HepG2 (cell line): ENCODE measurements around the gene PCGF2. TPM values are rescaled to one million over a fixed set of nuclear protein-coding genes. Genes with fewer than 3 reads are reported as not detected.
A peak's percentile ranks its signal among the peaks of the same experiment; 100 is the strongest.

Experiments used
- ATAC-seq: fragments of 200-7000 bp; cut with Tn5 transposase; 3 replicates; pipeline ENCODE4 v1.9.1; 2020; ENCODE audit warnings: mild to moderate bottlenecking, moderate library complexity
- BruUV-seq: library from RNA; stranded (reverse); fragments of 400-500 nt; replicated peaks from 2 replicates; lab custom pipeline; 2021; lab: Mats Ljungman, UMichigan
- CTCF ChIA-PET: fragments of 300-600 bp; formaldehyde crosslinking; extraction: SDS; loops from one replicate; lab custom pipeline; 2021; ENCODE audit warnings: low total read pairs, inconsistent platforms, low intra/inter-chr PET ratio; lab: Yijun Ruan, JAX
- POLR2A ChIA-PET: fragments of 350-600 bp; sonication (Branson Sonifier 250); formaldehyde crosslinking; loops from one replicate; lab custom pipeline; 2020; ENCODE audit warnings: antibody characterized with exemption, inconsistent platforms; lab: Yijun Ruan, JAX
- DNase-seq: peaks from one replicate; pipeline ENCODE4 v3.0.0-alpha.2; 2015; ENCODE audit warnings: low spot score
- FAIRE-seq: peaks from 3 replicates; lab custom pipeline; 2011; peaks lifted over from hg19 to GRCh38; lab: Jason Lieb, UNC
- H2AFZ ChIP-seq: one replicate; pipeline ENCODE4 v1.6.1; 2011; ENCODE audit warnings: low read length, inconsistent platforms
- H3K27ac ChIP-seq: fragments of 300-600 bp; 3 replicates; pipeline ENCODE4 v1.8.0; 2011; ENCODE audit warnings: mixed run types, mild to moderate bottlenecking, mixed read lengths, low read length, inconsistent platforms; ENCODE audit not compliant: insufficient read depth; ENCODE audit errors: extremely low read length
- H3K27me3 ChIP-seq, 2 experiments: fragments of 200-600 bp in 1 of 2; 2 replicates in 1 of 2; 3 replicates in 1 of 2; pipeline versions ENCODE4 v1.6.0 to v1.8.0; 2011; ENCODE audit warnings: low read length in 2 of 2, mild to moderate bottlenecking in 2 of 2, moderate library complexity in 2 of 2, inconsistent platforms in 1 of 2; ENCODE audit not compliant: insufficient read depth in 2 of 2, control insufficient read depth in 1 of 2
- H3K36me3 ChIP-seq, 2 experiments: fragments of 200-600 bp in 1 of 2; replicated peaks in 1 of 2; 2 replicates in 1 of 2; 3 replicates in 1 of 2; pipeline versions ENCODE4 v1.5.1 to v1.8.0; 2011; ENCODE audit warnings: low read length in 2 of 2, inconsistent platforms in 1 of 2; ENCODE audit not compliant: insufficient read depth in 2 of 2, control insufficient read depth in 1 of 2
- H3K4me1 ChIP-seq: 2 replicates; pipeline ENCODE4 v1.5.1; 2012; ENCODE audit warnings: low read length, inconsistent platforms; ENCODE audit not compliant: insufficient read depth
- H3K4me2 ChIP-seq: 2 replicates; pipeline ENCODE4 v1.6.0; 2011; ENCODE audit warnings: low read depth, low read length, inconsistent platforms
- H3K4me3 ChIP-seq, 3 experiments: fragments of 200-600 bp in 1 of 3; sonication (generic), shearing (Covaris generic) in 1 of 3; replicated peaks in 1 of 3; 2 replicates each; pipeline ENCODE4 v1.5.1; 2011 to 2016; ENCODE audit warnings: low read length in 3 of 3, inconsistent platforms in 2 of 3, low read depth in 2 of 3, mild to moderate bottlenecking in 2 of 3, control low read depth in 1 of 3, mixed read lengths in 1 of 3; ENCODE audit not compliant: insufficient read depth in 1 of 3
- H3K79me2 ChIP-seq: one replicate; pipeline ENCODE4 v1.6.1; 2011; ENCODE audit warnings: low read length, inconsistent platforms; ENCODE audit not compliant: insufficient read depth
- H3K9ac ChIP-seq: 2 replicates; pipeline ENCODE4 v1.6.0; 2011; ENCODE audit warnings: mild to moderate bottlenecking, low read depth, low read length, inconsistent platforms; ENCODE audit not compliant: insufficient read depth
- H3K9me3 ChIP-seq: 2 replicates; pipeline ENCODE4 v1.5.1; 2012; ENCODE audit warnings: mild to moderate bottlenecking, low read length
- H4K20me1 ChIP-seq: 2 replicates; pipeline ENCODE4 v1.6.0; 2011; ENCODE audit warnings: inconsistent platforms, mild to moderate bottlenecking, low read length, moderate library complexity; ENCODE audit not compliant: insufficient read depth
- FOXO1 ChIP-seq: sonication (generic); formaldehyde crosslinking; IDR thresholded peaks from 2 replicates; pipeline ENCODE4 v1.4.0; 2020; ENCODE audit warnings: missing genetic modification reagents
- WGBS: methylation state at CpG from one replicate; pipeline ENCODE4 v1.1.6; 2017; ENCODE audit warnings: low lambda C conversion rate; 5-methylcytosine and 5-hydroxymethylcytosine counted together
- in situ Hi-C: cut with HindIII; loops from 2 replicates; pipeline ENCODE4 v1.10.0; 2017; ENCODE audit warnings: low pct_unique_long_range_greater_than_20kb; ENCODE audit not compliant: extremely low pct_ligation_motif_present
- intact Hi-C: fragments of 100-400 bp; cut with micrococcal nuclease; formaldehyde crosslinking; loops from one replicate; pipeline ENCODE4 v1.10.0; 2022; ENCODE audit not compliant: unreplicated experiment
- polyA plus RNA-seq, 8 experiments: library from polyadenylated mRNA; depleted of rRNA in 3 of 8; stranded (reverse) in 7 of 8; unstranded in 1 of 8; fragments of >200 nt; fragmentation: Illumina TruSeq in 4 of 8; extraction: Trizol in 4 of 8; gene quantifications; 2 replicates each; pipeline versions ENCODE4 v1.2.1 to v1.2.3, GENCODE V29; 2011 to 2016; ENCODE audit warnings: low read depth in 4 of 8, missing spikeins in 1 of 8, mixed read lengths in 1 of 8; ENCODE audit not compliant: insufficient read depth in 1 of 8
- total RNA-seq, 5 experiments: library from RNA; depleted of rRNA; stranded (reverse); fragments of >200 nt; fragmentation: Illumina TruSeq; extraction: Trizol; gene quantifications; 2 replicates each; pipeline ENCODE4 v1.2.3, GENCODE V29; 2016; ENCODE audit warnings: low read depth in 1 of 5
- TF ChIP-seq, protein P1 (sequence below): sonication (generic); formaldehyde crosslinking; IDR thresholded peaks from 2 replicates; pipeline ENCODE4 v1.5.1; 2020; ENCODE audit warnings: mild to moderate bottlenecking, missing genetic modification reagents, moderate library complexity

Gene PCGF2
- total and polyA plus RNA-seq, 2 of the 13 experiments (the other 11 are each of a cell fraction or from before 2014, with no cell fraction given) = 11.6 to 29.4 TPM

DNA sequence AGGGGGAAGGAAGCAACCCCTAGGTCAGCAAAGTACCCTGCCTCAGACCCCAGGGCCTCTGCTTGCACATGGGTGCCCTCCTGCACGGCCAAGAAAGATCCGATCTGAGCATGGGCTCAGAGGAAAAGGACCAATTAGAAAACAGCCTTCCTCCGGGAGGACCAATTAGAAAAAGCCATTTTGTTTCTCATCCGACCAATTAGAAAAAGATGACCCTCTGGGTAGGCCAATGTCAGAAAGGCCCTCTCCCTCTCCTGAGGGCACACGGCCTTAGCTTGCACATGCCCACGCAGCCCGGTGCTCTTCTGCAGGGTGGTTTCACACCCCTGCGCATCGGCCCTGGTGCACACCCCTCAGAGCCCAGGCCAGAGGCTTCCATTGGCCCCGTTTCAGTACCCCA lies 23.1 kb downstream of the PCGF2 start:
- peaks cover 26 to 36% of the 10 kb centered on the region in 2 experiments; a peak in 4 of 5 replicates for H3K36me3 ChIP-seq
- H3K4me1 ChIP-seq = peaks cover 29% of the 10 kb centered on the region
- no peak overlapping the region for H3K9ac ChIP-seq
- BruUV-seq = no TSS peak
- H3K27me3 ChIP-seq = no peaks in the 10 kb centered on the region
- no peak for ATAC-seq
- no peak overlapping the region for H2AFZ ChIP-seq
- DNase-seq = no peak
- FAIRE-seq = no peak
- no peaks in the 10 kb centered on the region for H3K79me2 ChIP-seq
- H3K4me2 ChIP-seq = no peak overlapping the region
- POLR2A ChIA-PET = interaction anchor here (1.1 to 5.5 kb wide), 3 partner anchors 15 to 51 kb away, joined by 3 to 38 read pairs (median 4); partner anchors contain the start of gene MLLT6
- H3K4me3 ChIP-seq = no peak overlapping the region
- H3K9me3 ChIP-seq = no peaks in the 10 kb centered on the region
- in situ Hi-C loops (no loop called here), intact Hi-C loops (no loop called here)
- CTCF ChIA-PET = no interaction called here
- 96% methylated on average over 10 of the region's 10 CpGs for WGBS
- H3K27ac ChIP-seq = no peak overlapping the region
- no peaks in the 10 kb centered on the region for H4K20me1 ChIP-seq
- no peak for TF ChIP-seq FOXO1 (CRISPR knock-in tag)
- TF ChIP-seq, protein P1, sequence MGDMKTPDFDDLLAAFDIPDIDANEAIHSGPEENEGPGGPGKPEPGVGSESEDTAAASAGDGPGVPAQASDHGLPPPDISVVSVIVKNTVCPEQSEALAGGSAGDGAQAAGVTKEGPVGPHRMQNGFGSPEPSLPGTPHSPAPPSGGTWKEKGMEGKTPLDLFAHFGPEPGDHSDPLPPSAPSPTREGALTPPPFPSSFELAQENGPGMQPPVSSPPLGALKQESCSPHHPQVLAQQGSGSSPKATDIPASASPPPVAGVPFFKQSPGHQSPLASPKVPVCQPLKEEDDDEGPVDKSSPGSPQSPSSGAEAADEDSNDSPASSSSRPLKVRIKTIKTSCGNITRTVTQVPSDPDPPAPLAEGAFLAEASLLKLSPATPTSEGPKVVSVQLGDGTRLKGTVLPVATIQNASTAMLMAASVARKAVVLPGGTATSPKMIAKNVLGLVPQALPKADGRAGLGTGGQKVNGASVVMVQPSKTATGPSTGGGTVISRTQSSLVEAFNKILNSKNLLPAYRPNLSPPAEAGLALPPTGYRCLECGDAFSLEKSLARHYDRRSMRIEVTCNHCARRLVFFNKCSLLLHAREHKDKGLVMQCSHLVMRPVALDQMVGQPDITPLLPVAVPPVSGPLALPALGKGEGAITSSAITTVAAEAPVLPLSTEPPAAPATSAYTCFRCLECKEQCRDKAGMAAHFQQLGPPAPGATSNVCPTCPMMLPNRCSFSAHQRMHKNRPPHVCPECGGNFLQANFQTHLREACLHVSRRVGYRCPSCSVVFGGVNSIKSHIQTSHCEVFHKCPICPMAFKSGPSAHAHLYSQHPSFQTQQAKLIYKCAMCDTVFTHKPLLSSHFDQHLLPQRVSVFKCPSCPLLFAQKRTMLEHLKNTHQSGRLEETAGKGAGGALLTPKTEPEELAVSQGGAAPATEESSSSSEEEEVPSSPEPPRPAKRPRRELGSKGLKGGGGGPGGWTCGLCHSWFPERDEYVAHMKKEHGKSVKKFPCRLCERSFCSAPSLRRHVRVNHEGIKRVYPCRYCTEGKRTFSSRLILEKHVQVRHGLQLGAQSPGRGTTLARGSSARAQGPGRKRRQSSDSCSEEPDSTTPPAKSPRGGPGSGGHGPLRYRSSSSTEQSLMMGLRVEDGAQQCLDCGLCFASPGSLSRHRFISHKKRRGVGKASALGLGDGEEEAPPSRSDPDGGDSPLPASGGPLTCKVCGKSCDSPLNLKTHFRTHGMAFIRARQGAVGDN (CRISPR knock-in tag) = 0 out of 2 replicates have a peak, but pooled peaks have one; percentile 10
